ENCODE results near the gene PML.

PML gene

GRCh38 chr15:73981761-73982221 lies 12.7 kb upstream of the PML start:
- Histone ChIP-seq H4K5ac (ENCODE audit: low read length) (no peak overlapping the region), H3K36me3 (ENCODE audit: control insufficient read depth, insufficient read depth, low read length) (no peaks in the 10 kb centered on the region), H3K4me2 (ENCODE audit: low read length) (no peak overlapping the region), H3K23ac (ENCODE audit: low read length) (no peak overlapping the region), H3K27ac (ENCODE audit: low read depth, low read length) (no peak overlapping the region), H3K4ac (ENCODE audit: low read depth, low read length) (no peak overlapping the region), H3K27me3 (ENCODE audit: insufficient read depth, low read length, poor library complexity) (no peaks in the 10 kb centered on the region), H3K18ac (ENCODE audit: low read length) (no peak overlapping the region), H2AK5ac (ENCODE audit: low read length) (no peak overlapping the region), H3K9ac (ENCODE audit: low read length) (no peak overlapping the region), H4K8ac (ENCODE audit: low read depth, low read length) (no peak overlapping the region), H3K79me1 (ENCODE audit: low read length) (no peaks in the 10 kb centered on the region), H2BK5ac (ENCODE audit: low read length) (no peak overlapping the region), H3K56ac (ENCODE audit: low read length) (no peak overlapping the region), H2BK120ac (ENCODE audit: low read depth, low read length) (no peak overlapping the region), H2BK15ac (replicated peaks; ENCODE audit: low read depth) (no peak overlapping the region), H3K4me3 (ENCODE audit: low read length) (no peak overlapping the region), H3K4me1 (ENCODE audit: control insufficient read depth, low read depth, low read length) (no peaks in the 10 kb centered on the region), H3K79me2 (ENCODE audit: control insufficient read depth, insufficient read depth, low read length) (no peaks in the 10 kb centered on the region)
- DNase-seq, result no peak
- no CpG with 5 or more reads among the region's 5 CpGs for WGBS (ENCODE audit: extremely low coverage, insufficient coverage, low lambda C conversion rate)

- H3K27ac ChIP-seq (ENCODE audit: low read depth, low read length), result no peak overlapping the region
- H4K8ac ChIP-seq (ENCODE audit: low read depth, low read length), result no peak overlapping the region
- no peaks in the 10 kb centered on the region for H3K79me1 ChIP-seq (ENCODE audit: low read length)
- H3K18ac ChIP-seq (ENCODE audit: low read length), result no peak overlapping the region
- no peak overlapping the region for H3K4me3 ChIP-seq (ENCODE audit: low read length)
- no peak overlapping the region for H3K9ac ChIP-seq (ENCODE audit: low read length)
- no peak overlapping the region for H3K4ac ChIP-seq (ENCODE audit: low read depth, low read length)
- H3K56ac ChIP-seq (ENCODE audit: low read length), result no peak overlapping the region
- H3K4me2 ChIP-seq (ENCODE audit: low read length), result no peak overlapping the region
- no peak overlapping the region for H2BK5ac ChIP-seq (ENCODE audit: low read length)
- no peaks in the 10 kb centered on the region for H3K36me3 ChIP-seq (ENCODE audit: control insufficient read depth, insufficient read depth, low read length)
- H2AK5ac ChIP-seq (ENCODE audit: low read length), result no peak overlapping the region
- H3K23ac ChIP-seq (ENCODE audit: low read length), result no peak overlapping the region
- no peak overlapping the region for H2BK120ac ChIP-seq (ENCODE audit: low read depth, low read length)
- H3K4me1 ChIP-seq (ENCODE audit: control insufficient read depth, low read depth, low read length), result no peaks in the 10 kb centered on the region
- H3K79me2 ChIP-seq (ENCODE audit: control insufficient read depth, insufficient read depth, low read length), result no peaks in the 10 kb centered on the region
- no peak overlapping the region for H2BK15ac ChIP-seq (replicated peaks; ENCODE audit: low read depth)
- H4K5ac ChIP-seq (ENCODE audit: low read length), result no peak overlapping the region
- no CpG with 5 or more reads among the region's 8 CpGs for WGBS (ENCODE audit: extremely low coverage, insufficient coverage, low lambda C conversion rate)
- no peaks in the 10 kb centered on the region for H3K27me3 ChIP-seq (ENCODE audit: insufficient read depth, low read length, poor library complexity)
- no peak for DNase-seq
These were observed 12.1 kb upstream of the PML start for GRCh38 chr15:73982222-73982962.

GRCh38 chr15:73983211-73983727 lies 11.2 kb upstream of the PML start:
- Histone ChIP-seq H3K79me1 (ENCODE audit: low read length) (no peaks in the 10 kb centered on the region), H2BK120ac (ENCODE audit: low read depth, low read length) (no peak overlapping the region), H3K4me1 (ENCODE audit: control insufficient read depth, low read depth, low read length) (no peaks in the 10 kb centered on the region), H3K23ac (ENCODE audit: low read length) (no peak overlapping the region), H3K27ac (ENCODE audit: low read depth, low read length) (no peak overlapping the region), H2BK15ac (replicated peaks; ENCODE audit: low read depth) (no peak overlapping the region), H4K8ac (ENCODE audit: low read depth, low read length) (no peak overlapping the region), H3K4ac (ENCODE audit: low read depth, low read length) (no peak overlapping the region), H2AK5ac (ENCODE audit: low read length) (no peak overlapping the region), H3K4me3 (ENCODE audit: low read length) (no peak overlapping the region), H3K36me3 (ENCODE audit: control insufficient read depth, insufficient read depth, low read length) (no peaks in the 10 kb centered on the region), H3K18ac (ENCODE audit: low read length) (no peak overlapping the region), H3K9ac (ENCODE audit: low read length) (no peak overlapping the region), H3K79me2 (ENCODE audit: control insufficient read depth, insufficient read depth, low read length) (no peaks in the 10 kb centered on the region), H3K27me3 (ENCODE audit: insufficient read depth, low read length, poor library complexity) (no peaks in the 10 kb centered on the region), H3K4me2 (ENCODE audit: low read length) (no peak overlapping the region), H3K56ac (ENCODE audit: low read length) (no peak overlapping the region), H4K5ac (ENCODE audit: low read length) (no peak overlapping the region), H2BK5ac (ENCODE audit: low read length) (no peak overlapping the region)
- no CpG with 5 or more reads among the region's 10 CpGs for WGBS (ENCODE audit: extremely low coverage, insufficient coverage, low lambda C conversion rate)
- DNase-seq, result no peak

GRCh38 chr15:73983773-73984172 lies 10.7 kb upstream of the PML start:
- Histone ChIP-seq H2BK5ac (ENCODE audit: low read length) (no peak overlapping the region), H3K4me1 (ENCODE audit: control insufficient read depth, low read depth, low read length) (no peaks in the 10 kb centered on the region)
- WGBS (ENCODE audit: extremely low coverage, insufficient coverage, low lambda C conversion rate), result no CpG with 5 or more reads among the region's 9 CpGs

GRCh38 chr15:73984208-73984979 lies 10.1 kb upstream of the PML start:
- H4K5ac ChIP-seq (ENCODE audit: low read length), result no peak overlapping the region
- H3K4me1 ChIP-seq (ENCODE audit: control insufficient read depth, low read depth, low read length), result no peaks in the 10 kb centered on the region

More at GRCh38 chr15:73983773-73984172, 10.7 kb upstream of the PML start:
- H3K4ac ChIP-seq (ENCODE audit: low read depth, low read length), result no peak overlapping the region
- H2AK5ac ChIP-seq (ENCODE audit: low read length), result no peak overlapping the region
- no peak overlapping the region for H3K56ac ChIP-seq (ENCODE audit: low read length)
- H3K27ac ChIP-seq (ENCODE audit: low read depth, low read length), result no peak overlapping the region
- H3K27me3 ChIP-seq (ENCODE audit: insufficient read depth, low read length, poor library complexity), result no peaks in the 10 kb centered on the region
- no peak overlapping the region for H4K5ac ChIP-seq (ENCODE audit: low read length)
- DNase-seq, result no peak
- H4K8ac ChIP-seq (ENCODE audit: low read depth, low read length), result no peak overlapping the region
- no peak overlapping the region for H3K9ac ChIP-seq (ENCODE audit: low read length)
- H2BK15ac ChIP-seq (replicated peaks; ENCODE audit: low read depth), result no peak overlapping the region
- no peak overlapping the region for H3K4me2 ChIP-seq (ENCODE audit: low read length)
- no peak overlapping the region for H3K4me3 ChIP-seq (ENCODE audit: low read length)
- H3K36me3 ChIP-seq (ENCODE audit: control insufficient read depth, insufficient read depth, low read length), result no peaks in the 10 kb centered on the region
- no peak overlapping the region for H3K23ac ChIP-seq (ENCODE audit: low read length)
- H3K79me2 ChIP-seq (ENCODE audit: control insufficient read depth, insufficient read depth, low read length), result no peaks in the 10 kb centered on the region
- H3K79me1 ChIP-seq (ENCODE audit: low read length), result no peaks in the 10 kb centered on the region
- H2BK120ac ChIP-seq (ENCODE audit: low read depth, low read length), result no peak overlapping the region
- H3K18ac ChIP-seq (ENCODE audit: low read length), result no peak overlapping the region

More at GRCh38 chr15:73984208-73984979, 10.1 kb upstream of the PML start:
- H3K4me2 ChIP-seq (ENCODE audit: low read length), result no peak overlapping the region
- H3K23ac ChIP-seq (ENCODE audit: low read length), result no peak overlapping the region
- H3K4me3 ChIP-seq (ENCODE audit: low read length), result no peak overlapping the region
- H2BK5ac ChIP-seq (ENCODE audit: low read length), result no peak overlapping the region
- H3K18ac ChIP-seq (ENCODE audit: low read length), result no peak overlapping the region
- no peaks in the 10 kb centered on the region for H3K36me3 ChIP-seq (ENCODE audit: control insufficient read depth, insufficient read depth, low read length)
- H3K4ac ChIP-seq (ENCODE audit: low read depth, low read length), result no peak overlapping the region
- H2BK120ac ChIP-seq (ENCODE audit: low read depth, low read length), result no peak overlapping the region
- H3K56ac ChIP-seq (ENCODE audit: low read length), result no peak overlapping the region
- DNase-seq, result no peak
- no peaks in the 10 kb centered on the region for H3K79me1 ChIP-seq (ENCODE audit: low read length)
- no peak overlapping the region for H2AK5ac ChIP-seq (ENCODE audit: low read length)
- no peak overlapping the region for H2BK15ac ChIP-seq (replicated peaks; ENCODE audit: low read depth)
- H3K27ac ChIP-seq (ENCODE audit: low read depth, low read length), result no peak overlapping the region
- H3K27me3 ChIP-seq (ENCODE audit: insufficient read depth, low read length, poor library complexity), result no peaks in the 10 kb centered on the region
- H3K79me2 ChIP-seq (ENCODE audit: control insufficient read depth, insufficient read depth, low read length), result no peaks in the 10 kb centered on the region
- H3K9ac ChIP-seq (ENCODE audit: low read length), result no peak overlapping the region
- WGBS (ENCODE audit: extremely low coverage, insufficient coverage, low lambda C conversion rate), result no CpG with 5 or more reads among the region's 13 CpGs
- no peak overlapping the region for H4K8ac ChIP-seq (ENCODE audit: low read depth, low read length)
